HG02852 (cell line): Measurements from ENCODE around the gene KNL1.
A peak's percentile ranks its signal among the peaks of the same experiment; 100 is the strongest.

Source experiments
- ATAC-seq: cut with Tn5 transposase; IDR thresholded peaks from one replicate; pipeline ENCODE4 v1.9.1; 2021; ENCODE audit warnings: mild to moderate bottlenecking, moderate library complexity; ENCODE audit not compliant: unreplicated experiment

The KNL1 gene

GRCh38 chr15:40582726-40583246, 11.3 kb upstream of the KNL1 start:
- ATAC-seq, result no peak

GRCh38 chr15:40584191-40584590, 9.9 kb upstream of the KNL1 start:
- no peak for ATAC-seq

GRCh38 chr15:40590667-40591050, 3.4 kb upstream of the KNL1 start:
- ATAC-seq, result no peak

GRCh38 chr15:40591389-40591788, 2.7 kb upstream of the KNL1 start:
- no peak for ATAC-seq

DNA sequence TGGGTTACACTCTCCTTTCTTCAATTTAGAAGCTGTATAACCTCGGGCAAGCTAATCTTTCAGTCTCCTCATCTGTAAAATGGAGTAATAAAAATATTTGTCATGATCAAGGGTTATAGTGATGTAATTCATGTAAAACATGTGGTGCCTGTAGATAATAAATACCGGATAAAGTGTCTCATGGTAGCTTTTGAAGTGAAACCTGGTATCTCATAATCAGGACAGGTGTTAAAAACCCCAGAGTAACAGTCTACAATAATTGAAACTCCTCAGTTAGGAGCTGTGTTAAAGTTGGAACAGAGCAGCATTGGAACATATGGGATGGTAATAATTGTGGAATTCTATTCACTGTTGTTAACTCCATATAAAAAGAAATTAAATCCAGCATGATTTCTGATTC, 884 bp upstream of the KNL1 start:
- no peak for ATAC-seq

DNA sequence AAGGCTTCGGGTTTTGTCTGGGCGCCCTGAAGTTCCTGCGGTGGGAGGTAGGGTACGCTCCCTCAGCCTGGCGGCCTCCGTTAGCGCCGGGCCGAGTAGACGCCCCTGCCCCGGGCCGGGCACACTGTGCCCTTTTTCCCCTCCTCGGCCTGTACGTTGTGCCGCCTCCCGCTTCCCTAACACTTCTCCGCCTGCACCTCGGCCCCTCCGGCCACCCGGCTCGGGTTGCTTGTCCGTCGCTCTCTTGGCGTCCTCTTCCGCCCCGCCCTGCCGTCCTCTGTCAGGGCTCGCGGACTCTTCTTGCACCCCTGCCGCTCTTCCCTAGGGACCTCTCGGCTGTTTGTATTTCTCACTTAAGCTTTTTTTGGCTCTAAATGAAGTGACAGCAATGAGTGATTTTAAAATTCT, 384 bp downstream of the KNL1 start:
- peak; percentile 35 for ATAC-seq

- ATAC-seq, result no peak
These were observed 1.2 kb downstream of the KNL1 start for GRCh38 chr15:40595219-40595618.

DNA sequence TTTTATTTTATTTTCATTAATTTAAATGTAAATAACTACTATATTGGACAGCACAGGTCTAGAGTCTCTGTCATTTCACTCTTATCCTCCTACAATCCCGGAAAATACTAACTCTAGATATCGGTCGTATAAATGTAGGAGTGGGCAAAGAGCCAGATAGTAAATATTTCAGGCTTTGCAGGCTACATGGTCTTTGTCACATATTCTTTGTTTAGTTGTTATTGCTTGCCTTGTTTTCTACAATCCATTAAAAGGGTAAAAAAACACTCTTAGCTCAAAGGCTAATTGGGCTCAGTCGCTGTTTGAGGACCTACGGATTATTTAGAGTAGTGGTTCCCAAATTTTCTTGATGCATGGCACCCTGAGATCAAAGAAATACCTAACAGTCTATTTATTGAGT, 1.7 kb downstream of the KNL1 start:
- ATAC-seq, result no peak

- no peak for ATAC-seq
These were observed 3.0 kb downstream of the KNL1 start for GRCh38 chr15:40597024-40597423.

GRCh38 chr15:40598126-40598525, 4.1 kb downstream of the KNL1 start:
- no peak for ATAC-seq

DNA sequence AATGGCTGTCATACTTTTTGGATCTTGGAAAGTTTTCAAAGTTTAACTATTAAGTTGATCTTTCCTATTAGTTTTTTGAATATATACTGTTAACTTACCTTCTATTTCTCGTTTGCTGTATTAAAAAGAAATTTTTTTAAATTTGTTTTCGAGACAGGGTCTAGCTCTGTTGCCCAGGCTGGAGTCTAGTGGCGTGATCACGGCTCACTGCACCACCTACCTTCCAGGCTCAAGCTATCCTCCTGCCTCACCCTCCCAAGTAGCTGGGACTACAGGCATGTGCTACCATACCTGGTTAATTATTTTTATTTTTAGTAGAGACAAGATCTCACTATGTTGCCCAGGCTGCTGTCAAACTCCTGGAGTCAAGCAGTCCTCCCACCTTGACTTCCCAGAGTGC, 4.6 kb downstream of the KNL1 start:
- ATAC-seq, result no peak

DNA sequence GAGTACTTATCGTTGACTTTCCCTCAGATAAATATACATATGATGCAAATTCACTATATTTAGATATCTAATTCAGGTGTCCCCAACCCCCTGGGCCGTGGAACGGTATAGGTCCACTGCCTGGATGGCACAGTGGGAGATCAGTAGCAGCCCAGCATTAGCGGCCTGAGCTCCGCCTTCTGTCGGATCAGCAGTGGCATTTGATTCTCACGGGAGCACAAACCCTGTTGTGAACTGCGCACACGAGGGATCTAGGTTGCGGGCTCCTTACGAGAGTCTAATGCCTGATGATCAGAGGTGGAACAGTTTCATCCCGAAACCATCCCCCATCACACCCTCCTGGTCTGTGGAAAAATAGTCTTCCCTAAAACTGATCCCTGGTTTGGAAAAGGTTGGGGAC, 6.9 kb downstream of the KNL1 start:
- ATAC-seq, result no peak

GRCh38 chr15:40603935-40604334, 9.9 kb downstream of the KNL1 start:
- no peak for ATAC-seq

DNA sequence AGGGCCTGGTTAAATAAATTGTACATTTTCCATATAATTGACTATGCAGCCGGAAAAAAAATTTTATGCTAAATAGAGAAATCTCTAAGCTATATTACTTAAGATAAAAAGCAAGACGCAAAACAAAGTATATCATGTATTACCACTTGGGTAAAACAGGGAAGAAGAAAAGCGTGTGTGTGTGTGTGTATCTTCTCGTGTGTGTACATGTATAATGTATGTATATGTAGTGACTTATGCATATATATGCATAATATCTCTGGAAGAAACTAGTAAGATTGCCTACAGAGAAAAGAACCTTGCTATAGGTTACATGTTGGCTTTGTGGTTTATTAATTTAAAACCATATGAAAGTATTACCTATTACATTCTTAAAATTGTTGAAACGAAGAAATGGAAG, 19.0 kb downstream of the KNL1 start:
- no peak for ATAC-seq

DNA sequence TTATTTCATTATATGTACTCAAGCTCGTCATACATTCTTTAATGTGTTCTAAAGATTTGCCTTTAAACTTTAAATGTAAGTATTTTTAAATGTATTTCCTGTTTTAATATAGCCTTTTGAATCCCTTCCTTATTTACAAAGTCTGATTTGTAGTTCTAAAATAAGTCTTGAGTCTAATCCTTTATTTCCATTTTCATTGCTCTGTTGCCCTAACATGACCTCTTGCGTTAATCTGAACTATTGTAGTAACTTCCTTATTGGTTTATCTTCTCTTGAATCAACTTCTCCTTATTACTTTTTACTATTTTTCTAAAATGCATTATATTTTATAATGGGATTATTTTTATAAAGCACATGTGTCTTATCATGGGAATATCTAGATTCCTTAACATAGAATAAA, 24.0 kb downstream of the KNL1 start:
- ATAC-seq, result no peak

DNA sequence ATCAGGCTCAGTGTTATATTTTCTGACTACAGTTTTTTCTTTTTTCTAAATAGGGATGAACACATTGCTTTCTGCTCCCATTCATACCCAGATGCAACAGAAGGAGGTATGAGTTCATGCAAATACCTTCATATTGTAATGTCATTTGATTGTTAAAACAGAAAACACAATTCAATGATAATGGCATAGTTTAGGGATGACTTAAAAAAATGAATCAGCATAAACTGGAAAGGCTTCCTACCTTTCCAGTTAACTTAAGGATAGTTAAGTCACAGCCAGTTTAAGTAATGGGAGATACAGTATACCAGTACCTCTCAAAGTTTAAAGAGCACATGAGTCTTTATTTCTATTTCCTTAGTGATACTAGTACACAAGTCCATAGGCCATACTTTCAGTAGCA, 24.9 kb downstream of the KNL1 start:
- no peak for ATAC-seq

- ATAC-seq, result no peak
These were observed 29.3 kb downstream of the KNL1 start for GRCh38 chr15:40623361-40623760.

- ATAC-seq, result no peak
These were observed 36.3 kb downstream of the KNL1 start for GRCh38 chr15:40630313-40630712.

- no peak for ATAC-seq
These were observed 39.1 kb downstream of the KNL1 start for GRCh38 chr15:40633178-40633577.

DNA sequence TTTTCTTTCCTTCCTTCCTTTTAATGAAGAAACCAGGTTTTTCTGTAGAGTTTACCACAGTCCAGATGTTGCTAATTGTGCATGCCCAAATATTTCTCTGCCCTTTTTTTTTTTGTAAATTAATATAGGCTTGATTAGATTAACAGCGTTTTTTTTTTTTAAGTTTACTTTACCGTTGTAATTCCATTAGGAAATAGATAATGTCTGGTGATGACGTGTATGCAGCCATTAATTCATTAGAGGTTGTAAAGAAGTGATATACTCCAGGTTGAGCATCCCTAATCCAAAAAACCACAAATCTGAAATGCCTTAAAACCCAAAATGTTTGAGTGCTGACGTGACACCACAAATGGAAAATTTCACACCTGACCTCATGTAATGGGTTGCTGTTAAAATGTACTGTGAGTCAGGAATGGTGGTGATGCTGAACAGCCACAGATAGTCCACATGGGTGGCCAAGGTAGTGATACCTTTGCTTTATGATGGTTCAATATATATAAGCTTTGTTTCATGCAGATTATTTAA, 43.2 kb downstream of the KNL1 start:
- ATAC-seq, result no peak

DNA sequence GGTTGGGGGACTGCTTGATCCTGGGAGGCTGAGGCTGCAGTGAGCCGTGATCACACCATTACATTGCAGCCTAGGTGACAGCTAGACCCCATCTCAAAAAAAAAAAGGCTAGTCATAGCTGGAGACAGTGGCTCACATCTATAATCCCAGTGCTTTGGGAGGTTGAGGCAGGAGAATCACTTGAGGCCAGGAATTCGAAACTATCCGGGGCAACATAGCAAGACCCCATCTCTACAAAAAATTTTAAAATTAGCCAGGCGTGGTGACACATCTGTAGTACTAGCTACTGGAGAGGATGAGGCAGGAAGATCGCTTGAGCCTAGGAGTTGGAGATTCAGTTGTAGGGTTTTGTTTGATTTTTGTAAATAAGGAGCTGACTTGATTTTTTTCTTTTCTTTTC, 45.6 kb downstream of the KNL1 start:
- no peak for ATAC-seq

DNA sequence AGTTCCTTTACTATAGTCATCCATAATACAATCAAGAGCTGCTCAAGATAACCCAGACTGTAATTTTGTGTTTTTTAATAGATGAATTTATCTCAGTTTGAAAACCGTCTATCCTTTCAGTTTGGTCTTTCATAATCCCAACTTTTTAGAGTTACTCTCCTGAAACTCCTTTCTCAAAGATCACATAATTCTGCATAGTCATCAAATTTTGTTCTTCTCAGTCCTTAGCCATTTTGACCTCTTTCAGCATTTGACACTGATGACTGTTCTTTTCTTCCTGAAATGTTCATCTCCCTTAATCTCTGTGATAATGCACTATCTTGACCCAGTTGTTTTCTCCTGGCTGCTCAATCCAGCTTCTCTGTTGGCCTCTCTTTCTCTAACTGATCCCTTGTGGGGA, 53.5 kb downstream of the KNL1 start:
- ATAC-seq, result no peak

DNA sequence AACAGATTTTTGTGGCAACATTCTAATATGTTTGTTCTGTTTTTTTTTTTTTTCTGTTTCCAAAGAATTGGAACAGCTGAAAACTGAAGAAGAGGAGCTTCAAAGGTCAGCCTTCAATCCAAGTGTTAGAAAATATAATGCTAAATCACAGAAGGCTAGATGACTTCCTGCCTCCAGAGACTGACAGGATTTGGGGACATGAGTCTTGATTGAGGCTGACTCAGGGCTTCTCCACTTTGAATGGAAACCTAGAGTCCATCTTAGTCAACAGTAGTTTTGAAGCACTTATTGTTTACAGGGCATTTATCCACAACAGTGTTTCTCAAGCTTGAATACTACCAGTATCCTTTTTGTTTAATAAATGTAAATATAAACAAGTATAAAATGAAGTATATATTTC, 56.4 kb downstream of the KNL1 start:
- no peak for ATAC-seq

- ATAC-seq, result no peak
These were observed 66.6 kb downstream of the KNL1 start for GRCh38 chr15:40660686-40661085.
